Measurements from ENCODE around the gene PCDH9. TPM values are rescaled to one million over a fixed set of nuclear protein-coding genes. Genes with fewer than 3 reads are reported as not detected.

Gene PCDH9
- total and polyA plus RNA-seq, 2 of the 4 experiments (the other 2 are of a cell fraction): 2.2 to 10.2 TPM

DNA sequence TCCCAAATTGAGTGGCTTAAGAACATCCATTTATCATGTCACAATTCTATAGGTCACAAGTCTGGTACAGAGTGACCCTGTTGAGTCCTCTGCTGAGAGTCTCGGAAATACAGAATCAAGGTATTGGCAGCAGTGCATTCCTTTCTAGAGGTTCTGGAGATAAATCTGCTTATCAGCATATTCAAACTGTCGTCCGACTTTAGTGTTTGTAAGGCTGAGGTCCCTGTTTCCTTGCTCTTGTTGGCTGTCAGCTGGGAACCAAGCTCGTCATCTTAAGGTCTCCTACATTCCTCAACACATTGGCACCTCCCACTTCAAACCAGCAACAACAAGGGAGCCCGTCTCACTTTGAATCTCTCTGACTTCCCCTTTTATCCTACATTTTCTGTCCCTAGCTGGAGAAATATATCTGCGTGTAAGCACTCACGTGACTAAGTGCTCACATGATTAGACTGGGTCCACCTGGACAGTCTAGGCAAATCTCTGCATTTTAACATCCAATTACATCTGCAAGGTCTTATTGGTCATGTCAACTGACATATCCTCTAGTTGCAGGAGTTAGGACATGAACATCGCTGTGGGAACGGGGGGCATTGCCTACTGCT is 886.8 kb downstream of the PCDH9 start:
- Histone ChIP-seq H3K4me2 (ENCODE audit: low read depth, low read length) (no peak overlapping the region), H4K8ac (ENCODE audit: low read depth in 2 of 2, low read length in 2 of 2) (no peak overlapping the region), H3K9me3 (ENCODE audit: control insufficient read depth, insufficient read depth, low read length) (no peaks in the 10 kb centered on the region), H3K14ac (replicated peaks; ENCODE audit: low read depth, low read length) (no peak overlapping the region), H3K79me1 (ENCODE audit: low read depth in 1 of 2, low read length in 2 of 2) (no peaks in the 10 kb centered on the region), H4K5ac (ENCODE audit: low read depth, low read length) (no peak overlapping the region), H2AK5ac (ENCODE audit: low read depth, low read length) (no peak overlapping the region), H3K23ac (ENCODE audit: low read depth, low read length) (no peak overlapping the region), H2BK120ac (ENCODE audit: low read depth, low read length) (no peak overlapping the region), H3K9me1 (ENCODE audit: insufficient read depth, low read length) (no peaks in the 10 kb centered on the region), H3K4ac (ENCODE audit: low read depth, low read length) (no peak overlapping the region), H2AK9ac (replicated peaks; ENCODE audit: low read depth, low read length, poor library complexity) (no peak overlapping the region), H3K18ac (ENCODE audit: low read depth, low read length) (no peak overlapping the region), H3K36me3 (ENCODE audit: control insufficient read depth, insufficient read depth, low read length) (no peaks in the 10 kb centered on the region), H2AFZ (replicated peaks; ENCODE audit: low read length, poor library complexity) (no peak overlapping the region), H3K27me3 (ENCODE audit: control insufficient read depth, insufficient read depth, low read length) (no peaks in the 10 kb centered on the region), H3K56ac (ENCODE audit: extremely low read depth, insufficient read depth, low read length) (no peak overlapping the region), H3K4me1 (ENCODE audit: control insufficient read depth, insufficient read depth, low read length) (no peaks in the 10 kb centered on the region), H3K9ac (ENCODE audit: low read depth, low read length) (no peak overlapping the region), H2BK20ac (ENCODE audit: low read depth, low read length) (no peak overlapping the region), H2BK5ac (ENCODE audit: low read depth, low read length, poor library complexity, severe bottlenecking) (no peak overlapping the region), H3K27ac (ENCODE audit: insufficient read depth, low read length) (no peak overlapping the region), H4K20me1 (ENCODE audit: insufficient read depth, low read length) (no peaks in the 10 kb centered on the region), H4K91ac (ENCODE audit: insufficient read depth, low read depth, low read length) (no peak overlapping the region), H3K4me3 (ENCODE audit: insufficient read depth, low read depth, low read length) (no peak overlapping the region), H2BK15ac (ENCODE audit: low read depth, low read length) (no peak overlapping the region)
- CTCF ChIA-PET: no interaction called here
- no peak for DNase-seq
- dilution Hi-C loops (cut with HindIII; ENCODE audit: low sequenced_read_pairs, unreplicated experiment): no loop called here
- TF ChIP-seq MAFK (IDR thresholded peaks at IDR 0.05; ENCODE audit: low read depth, low read length): no peak
- no peak for TF ChIP-seq BHLHE40 (IDR thresholded peaks at IDR 0.05; ENCODE audit: low read depth, low read length)
- no peak for TF ChIP-seq SMC3 (IDR thresholded peaks at IDR 0.05; ENCODE audit: low read depth, low read length)
- TF ChIP-seq, protein P1, sequence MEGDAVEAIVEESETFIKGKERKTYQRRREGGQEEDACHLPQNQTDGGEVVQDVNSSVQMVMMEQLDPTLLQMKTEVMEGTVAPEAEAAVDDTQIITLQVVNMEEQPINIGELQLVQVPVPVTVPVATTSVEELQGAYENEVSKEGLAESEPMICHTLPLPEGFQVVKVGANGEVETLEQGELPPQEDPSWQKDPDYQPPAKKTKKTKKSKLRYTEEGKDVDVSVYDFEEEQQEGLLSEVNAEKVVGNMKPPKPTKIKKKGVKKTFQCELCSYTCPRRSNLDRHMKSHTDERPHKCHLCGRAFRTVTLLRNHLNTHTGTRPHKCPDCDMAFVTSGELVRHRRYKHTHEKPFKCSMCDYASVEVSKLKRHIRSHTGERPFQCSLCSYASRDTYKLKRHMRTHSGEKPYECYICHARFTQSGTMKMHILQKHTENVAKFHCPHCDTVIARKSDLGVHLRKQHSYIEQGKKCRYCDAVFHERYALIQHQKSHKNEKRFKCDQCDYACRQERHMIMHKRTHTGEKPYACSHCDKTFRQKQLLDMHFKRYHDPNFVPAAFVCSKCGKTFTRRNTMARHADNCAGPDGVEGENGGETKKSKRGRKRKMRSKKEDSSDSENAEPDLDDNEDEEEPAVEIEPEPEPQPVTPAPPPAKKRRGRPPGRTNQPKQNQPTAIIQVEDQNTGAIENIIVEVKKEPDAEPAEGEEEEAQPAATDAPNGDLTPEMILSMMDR (conservative IDR thresholded peaks at IDR 0.05; ENCODE audit: low read depth, low read length): no peak
- TF ChIP-seq CEBPB (IDR thresholded peaks at IDR 0.05; ENCODE audit: low read depth, low read length): no peak
- intact Hi-C loops (cut with micrococcal nuclease): no loop called here
- in situ Hi-C loops (cut with MboI; ENCODE audit: low sequenced_read_pairs): no loop called here
- ATAC-seq (ENCODE audit: low read depth): no peak
- POLR2A ChIA-PET (ENCODE audit: unreplicated experiment): no interaction called here
- no TSS peak for BruUV-seq (replicated peaks)
- 100% methylated on average over 2 of the region's 9 CpGs; no CpG with 5 or more reads in 1 of the 2 experiments for WGBS, 2 experiments (ENCODE audit: extremely low coverage in 2 of 2, insufficient read length in 1 of 2)

Data from IMR-90 (cell line).